GM19372 (cell line): ENCODE measurements around the gene IFNLR1.

Experiments
- ATAC-seq: cut with Tn5 transposase; IDR thresholded peaks from one replicate; pipeline ENCODE4 v1.9.1; 2021; ENCODE audit warnings: mild to moderate bottlenecking, low read depth, moderate library complexity; ENCODE audit not compliant: unreplicated experiment

Gene IFNLR1

GRCh38 chr1:24152631-24153494 is 34.2 kb downstream of the IFNLR1 start:
- ATAC-seq = no peak

- ATAC-seq = no peak
These were observed 35.9 kb downstream of the IFNLR1 start for GRCh38 chr1:24151175-24151533.

- peak; percentile 62 for ATAC-seq
These were observed 36.6 kb downstream of the IFNLR1 start for GRCh38 chr1:24150234-24151174.

- no peak for ATAC-seq
These were observed 37.2 kb downstream of the IFNLR1 start for GRCh38 chr1:24149866-24150233.

GRCh38 chr1:24147816-24148215 is 39.3 kb downstream of the IFNLR1 start:
- ATAC-seq = no peak

- no peak for ATAC-seq
These were observed 39.9 kb downstream of the IFNLR1 start for GRCh38 chr1:24147194-24147593.

- ATAC-seq = no peak
These were observed 44.2 kb downstream of the IFNLR1 start, which contains the start of gene IL22RA1 for GRCh38 chr1:24142546-24143534. Gene IL22RA1 (minus strand): TSS chr1:24143140. CDS start chr1:24143082, 58 bp downstream.

GRCh38 chr1:24141311-24141997 is 45.6 kb downstream of the IFNLR1 start:
- ATAC-seq = no peak

- no peak for ATAC-seq
These were observed 46.3 kb downstream of the IFNLR1 start for GRCh38 chr1:24140741-24141181.

- ATAC-seq = no peak
These were observed 47.2 kb downstream of the IFNLR1 start for GRCh38 chr1:24139841-24140425.

GRCh38 chr1:24139222-24139489 is 47.9 kb downstream of the IFNLR1 start:
- ATAC-seq = no peak

GRCh38 chr1:24138476-24139221 is 48.4 kb downstream of the IFNLR1 start:
- no peak for ATAC-seq

GRCh38 chr1:24136956-24137539 is 50.0 kb downstream of the IFNLR1 start:
- ATAC-seq = no peak

- ATAC-seq = no peak
These were observed 52.7 kb downstream of the IFNLR1 start for GRCh38 chr1:24134376-24134775.

GRCh38 chr1:24133819-24134218 is 53.3 kb downstream of the IFNLR1 start:
- ATAC-seq = no peak

GRCh38 chr1:24130385-24130784 is 56.7 kb downstream of the IFNLR1 start:
- ATAC-seq = no peak

- no peak for ATAC-seq
These were observed 59.2 kb downstream of the IFNLR1 start for GRCh38 chr1:24127801-24128363.
